ENCODE results near the gene CKAP2L. TPM values are rescaled to one million over a fixed set of nuclear protein-coding genes. Genes with fewer than 3 reads are reported as not detected.

CKAP2L gene
- total and polyA plus RNA-seq, 10 of the 15 experiments (the other 5 are each of a cell fraction or from before 2014, with no cell fraction given), result 10.5 to 37.4 (median 20.2) TPM

GRCh38 chr2:112782234-112782799 is 17.9 kb upstream of the CKAP2L start (continued):
- TF ChIP-seq NR2C1 (IDR thresholded peaks at IDR 0.05) (no peak), YBX1 (IDR thresholded peaks at IDR 0.05) (no peak), WRNIP1 (IDR thresholded peaks at IDR 0.05; ENCODE audit: borderline replicate concordance, low read depth, low read length) (no peak), PAX8 (IDR thresholded peaks at IDR 0.05) (no peak), LARP7 (IDR thresholded peaks at IDR 0.05) (no peak), TBL1XR1 (IDR thresholded peaks at IDR 0.05; ENCODE audit: low read depth, low read length) (0 out of 2 replicates have a peak, but pooled peaks have one; percentile 9), FOXM1 (IDR thresholded peaks at IDR 0.05; ENCODE audit: low read depth, low read length) (peak; percentile 43; the same call in 1 of the 2 replicates), NKRF (conservative IDR thresholded peaks at IDR 0.05) (no peak), KLF5 (IDR thresholded peaks at IDR 0.05; ENCODE audit: partially characterized antibody) (no peak), DPF2 (IDR thresholded peaks at IDR 0.05) (0 out of 2 replicates have a peak, but pooled peaks have one; percentile 52), SIN3A (IDR thresholded peaks at IDR 0.05; ENCODE audit: low read depth, low read length) (no peak), ZNF592 (IDR thresholded peaks at IDR 0.05) (no peak), USF2 (IDR thresholded peaks at IDR 0.05; ENCODE audit: borderline replicate concordance, low read depth, low read length) (no peak), RBBP5 (conservative IDR thresholded peaks at IDR 0.05) (no peak), IRF5 (IDR thresholded peaks at IDR 0.05; ENCODE audit: borderline replicate concordance) (no peak), RELA (IDR thresholded peaks at IDR 0.05; ENCODE audit: borderline replicate concordance, partially characterized antibody) (no peak), ZBTB40 (IDR thresholded peaks at IDR 0.05; ENCODE audit: borderline replicate concordance) (no peak), IRF4 (IDR thresholded peaks at IDR 0.05; ENCODE audit: low read depth, low read length) (no peak), ZNF622 (IDR thresholded peaks at IDR 0.05) (no peak)
